EH (cell line): ENCODE results near the gene TNS3.

Source experiments
- DNase-seq: peaks from one replicate; pipeline ENCODE4 v3.0.0-alpha.2; 2015; ENCODE audit warnings: low read depth

Gene TNS3

DNA sequence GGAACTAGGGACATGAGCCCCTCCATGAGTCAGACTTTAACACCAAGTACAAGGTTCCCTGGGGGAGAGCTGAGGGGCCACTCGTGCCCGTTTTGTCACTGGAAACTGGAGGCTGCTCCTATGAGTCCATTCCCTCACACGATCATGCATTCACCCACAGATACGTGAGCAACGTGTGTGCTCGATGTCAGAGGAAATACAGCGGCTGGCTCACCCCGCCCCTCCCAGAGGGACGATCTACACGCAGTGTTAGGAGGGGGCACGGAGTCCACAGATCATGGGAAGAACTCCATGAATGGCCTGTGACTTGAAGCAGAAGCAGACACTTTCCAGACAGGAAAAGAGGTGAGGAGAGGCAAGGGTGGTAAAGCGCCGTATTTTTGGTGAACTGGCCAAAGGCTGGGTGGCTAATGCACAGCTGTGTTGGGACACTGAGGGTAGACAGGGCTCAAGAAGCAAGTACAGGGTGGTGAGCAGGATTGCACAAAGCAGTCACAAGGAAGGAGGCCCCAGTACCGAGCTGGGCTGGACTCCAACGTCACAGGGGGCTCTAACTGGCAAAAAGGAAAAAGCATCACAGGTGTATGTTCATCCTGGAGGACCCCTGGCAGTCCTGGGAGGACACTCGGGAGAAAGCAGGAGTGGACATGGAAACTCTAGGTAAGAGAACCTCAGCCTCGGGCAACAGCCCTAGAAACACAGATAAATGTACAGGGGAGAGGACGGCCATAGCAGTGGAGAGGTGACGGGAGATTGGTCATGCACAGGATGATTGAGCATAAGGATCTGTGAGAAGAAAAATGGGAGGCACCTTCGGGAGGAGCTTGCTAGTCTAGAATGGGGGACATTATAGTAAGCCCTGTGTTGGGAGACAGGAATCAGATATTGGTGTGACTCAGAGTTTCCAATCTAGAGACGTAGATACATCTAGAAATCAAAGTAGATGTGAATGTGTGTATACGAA lies 41.2 kb downstream of the TNS3 start:
- DNase-seq: no peak

DNA sequence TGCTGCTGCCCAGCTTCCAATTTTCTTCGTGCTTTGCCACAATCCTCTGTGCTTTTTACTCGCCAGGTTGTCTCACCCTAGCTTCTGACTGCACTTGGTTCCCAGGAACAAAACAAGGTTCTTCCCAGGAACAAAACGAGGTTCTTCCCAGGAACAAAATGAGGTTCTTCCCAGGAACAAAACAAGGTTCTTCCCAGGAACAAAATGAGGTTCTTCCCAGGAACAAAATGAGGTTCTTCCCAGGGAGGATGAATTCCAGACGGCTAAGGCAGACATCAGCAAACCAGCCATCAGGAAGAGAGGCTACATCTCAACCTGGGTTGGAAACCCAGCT lies 41.9 kb downstream of the TNS3 start:
- DNase-seq: no peak

DNA sequence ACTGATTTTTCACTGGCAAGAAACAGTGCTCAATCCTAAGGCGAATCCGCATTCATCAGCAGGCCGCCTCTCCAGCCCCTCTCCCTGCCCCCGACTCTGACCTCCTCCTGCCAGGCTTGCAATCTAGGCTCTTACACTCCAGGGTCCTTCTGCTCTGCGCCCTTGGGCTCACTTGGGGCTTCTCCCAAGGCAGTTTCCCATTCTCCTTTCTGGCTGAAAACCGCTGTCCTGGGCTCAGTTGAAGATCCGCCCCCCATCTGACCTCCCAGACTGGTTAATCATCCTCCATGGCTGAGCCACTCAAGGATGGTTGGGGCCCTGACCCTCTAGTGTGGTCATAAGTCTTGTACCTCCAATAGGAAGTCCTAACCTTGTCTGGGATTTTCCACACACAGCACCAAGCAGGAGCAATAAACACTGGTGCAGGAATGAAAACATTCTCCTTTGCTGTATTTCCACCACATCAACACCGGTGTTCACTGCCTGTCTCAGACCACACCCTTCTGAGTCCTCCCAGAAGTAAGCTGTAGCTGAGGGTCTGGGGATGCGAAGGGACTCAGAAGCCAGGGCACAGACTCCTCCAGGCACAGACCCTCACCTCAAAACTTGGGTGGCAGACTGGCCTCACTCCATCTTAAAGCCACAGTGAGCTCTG lies 42.4 kb downstream of the TNS3 start:
- peak; percentile 72 for DNase-seq

DNA sequence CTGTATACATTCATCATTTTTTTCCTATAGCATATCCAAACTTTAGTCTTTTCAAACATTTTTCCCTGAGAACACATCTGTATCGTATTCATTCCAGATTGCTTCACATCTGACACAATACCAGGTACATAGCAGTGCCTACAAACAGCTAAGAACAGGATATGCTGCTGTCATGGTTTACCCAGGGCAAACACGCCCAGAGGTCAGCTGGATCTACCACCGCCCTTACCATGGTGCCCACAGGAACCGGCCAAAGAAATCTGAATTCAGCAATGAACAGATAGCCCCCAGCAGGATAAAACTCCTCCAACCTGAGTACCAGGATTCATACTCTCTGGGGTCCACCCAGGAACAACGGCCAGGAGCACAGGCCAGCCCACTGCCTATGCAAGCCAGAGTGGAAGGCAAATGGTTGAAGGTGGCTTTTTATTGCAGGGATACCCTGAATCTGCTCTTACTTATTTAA lies 43.0 kb downstream of the TNS3 start:
- no peak for DNase-seq

DNA sequence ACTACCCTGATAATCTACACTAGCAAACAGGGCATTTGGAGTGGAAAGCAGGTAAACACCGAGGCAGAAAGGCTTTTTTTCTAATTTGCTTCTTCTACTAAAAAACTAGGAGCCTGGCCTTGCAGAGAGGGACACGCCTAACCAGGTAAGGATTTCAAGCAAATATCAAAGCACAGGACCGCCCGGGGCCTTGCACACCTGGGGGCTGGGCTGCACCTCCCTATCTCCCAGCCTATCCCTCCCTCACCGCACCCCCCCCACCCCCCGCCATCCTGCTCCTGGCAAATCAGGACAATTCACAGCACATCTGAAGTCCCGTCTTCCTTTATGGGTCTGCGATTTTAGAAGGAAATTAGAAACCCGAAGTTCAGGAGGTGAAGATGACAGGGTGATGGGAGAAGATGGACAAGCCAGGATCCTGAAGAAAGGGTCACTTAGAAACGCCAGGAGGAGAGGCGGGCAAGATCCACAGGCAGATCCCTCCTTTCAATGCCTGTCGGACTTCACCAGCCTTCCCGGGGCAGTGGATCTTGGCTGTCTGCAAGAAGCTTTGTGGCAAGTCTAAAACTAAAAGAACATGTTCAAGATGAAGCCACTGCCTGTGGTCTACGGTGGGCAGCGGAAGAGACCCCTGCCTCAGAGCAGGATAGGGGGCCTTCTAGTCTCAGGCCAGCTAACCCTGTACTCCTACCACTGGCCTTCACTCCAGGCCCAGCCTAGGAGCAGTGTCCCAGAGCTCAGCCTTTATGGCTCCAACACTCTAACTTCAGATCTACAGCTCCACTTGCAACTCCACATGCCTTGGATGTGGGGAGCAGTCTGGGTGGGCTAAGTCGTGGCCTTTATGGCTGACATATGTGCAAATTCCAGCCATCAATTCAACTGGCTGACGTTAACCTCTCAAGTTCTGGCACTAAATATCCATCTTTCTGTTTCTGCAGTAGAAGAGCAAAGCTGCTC lies 43.9 kb downstream of the TNS3 start:
- DNase-seq: no peak

DNA sequence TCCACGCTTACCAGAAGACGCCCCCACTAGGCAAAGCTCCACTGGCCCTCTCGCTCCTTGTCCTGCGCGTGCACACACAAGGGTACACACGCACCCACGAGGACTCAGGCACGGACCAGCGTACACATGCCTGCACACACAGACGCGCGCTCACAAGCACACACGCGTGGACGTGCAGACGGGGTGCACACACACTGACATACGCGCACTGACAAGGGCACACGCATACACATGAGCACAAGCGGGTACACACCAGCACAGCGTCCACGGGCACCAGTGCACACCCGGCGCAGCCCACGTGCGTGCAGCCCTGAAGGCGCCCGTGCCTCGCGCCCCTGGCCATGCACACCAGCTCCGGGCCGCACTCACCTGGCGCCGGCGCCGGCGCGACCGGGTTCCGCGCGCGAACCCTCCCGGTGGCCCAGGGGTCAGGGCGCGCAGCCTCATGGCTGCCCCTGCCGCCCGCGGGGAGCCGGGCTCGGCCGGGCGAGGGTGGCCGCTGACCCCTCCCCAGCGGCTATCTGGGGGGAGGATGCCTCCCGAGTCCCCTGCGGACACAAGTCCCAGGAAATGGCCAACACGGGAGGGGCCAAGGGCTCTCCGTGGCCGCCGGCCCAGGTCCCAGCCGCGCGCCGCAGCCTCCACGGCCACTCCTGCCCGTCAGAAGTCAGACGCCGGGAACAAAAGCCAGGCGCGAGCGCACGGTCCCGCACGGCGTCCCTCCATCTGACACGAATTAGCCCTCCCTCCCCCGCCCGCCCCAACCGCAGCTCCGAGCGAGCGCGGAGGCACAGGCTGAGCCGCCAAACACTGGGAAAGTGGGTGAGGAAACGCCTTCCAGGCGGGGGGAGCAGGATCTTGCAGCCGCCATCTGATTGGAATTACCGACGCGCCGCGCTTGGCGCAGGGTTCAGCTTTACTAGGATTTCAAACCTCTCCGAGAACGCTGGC lies 45.0 kb downstream of the TNS3 start:
- DNase-seq: peak; percentile 87

DNA sequence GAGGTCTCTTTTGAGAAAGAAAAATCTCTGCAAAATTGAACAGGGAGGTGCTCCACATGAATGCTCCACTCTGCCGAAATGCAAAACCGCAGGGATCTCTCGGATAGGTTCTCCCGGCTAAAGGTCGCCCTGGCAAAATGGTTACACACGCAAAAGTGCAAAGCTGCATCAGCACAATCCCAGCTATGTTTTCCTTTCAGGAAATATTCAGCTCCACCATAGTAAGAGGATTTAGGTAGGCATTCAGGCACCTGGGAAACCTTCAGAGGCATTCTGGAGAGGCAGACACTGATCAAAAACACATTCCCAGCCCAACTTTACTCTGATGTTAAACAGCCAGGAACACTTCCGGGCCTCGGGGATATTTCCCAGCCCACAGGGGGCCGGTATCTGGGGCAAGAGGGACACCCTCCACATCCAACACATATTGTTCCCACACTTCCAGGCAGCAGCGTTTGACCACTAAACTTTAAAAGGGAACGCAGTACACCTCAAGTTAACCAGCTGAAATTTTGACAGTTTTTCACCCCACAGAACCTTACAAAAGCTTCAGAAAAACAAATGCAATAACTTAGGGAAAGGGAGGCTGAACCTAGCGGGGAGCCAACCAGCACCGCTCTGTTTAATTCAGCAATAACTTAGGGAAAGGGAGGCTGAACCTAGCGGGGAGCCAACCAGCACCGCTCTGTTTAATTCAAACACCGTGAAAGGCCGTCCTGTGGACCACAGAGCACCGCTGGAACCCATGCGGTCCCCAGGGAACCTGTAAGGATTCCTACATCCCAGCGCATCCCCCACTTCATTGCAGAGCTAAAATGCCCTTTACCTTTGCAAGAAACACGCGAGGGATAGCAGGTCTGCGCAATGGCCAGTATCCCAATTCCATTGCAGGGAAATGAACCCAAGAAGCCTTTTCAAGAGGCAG lies 45.9 kb downstream of the TNS3 start:
- DNase-seq: peak; percentile 54

DNA sequence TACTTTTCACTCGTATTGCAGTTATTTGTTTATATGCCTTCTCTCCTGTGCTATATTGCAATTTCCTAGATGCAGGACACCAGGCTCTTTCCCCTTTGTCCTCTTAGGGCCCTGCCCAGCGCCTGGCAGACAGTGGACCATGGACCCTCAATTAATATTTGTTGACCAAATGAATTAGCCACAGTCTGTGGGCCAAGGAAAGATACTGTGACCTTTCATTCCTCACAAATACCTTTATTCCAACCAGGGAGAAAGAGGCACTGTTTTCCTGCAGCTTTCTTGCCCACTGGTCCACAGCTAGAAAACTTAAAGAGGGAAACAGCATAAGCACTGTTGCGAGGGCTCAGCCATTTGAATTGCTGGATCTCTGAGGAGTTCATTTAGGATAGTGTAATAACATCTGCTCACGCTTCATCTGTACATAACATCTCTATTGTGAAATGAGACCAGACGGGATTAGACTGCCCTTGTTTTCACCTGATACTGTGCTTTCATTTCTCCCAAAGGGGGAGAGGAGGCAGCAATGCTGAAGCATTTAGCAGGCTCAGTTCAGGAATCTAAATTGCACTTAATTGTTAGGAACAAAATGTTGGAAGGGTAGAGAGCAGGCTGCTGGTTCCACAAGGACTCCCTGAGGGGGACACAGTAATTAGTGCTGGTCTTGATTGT lies 46.7 kb downstream of the TNS3 start:
- DNase-seq: peak; percentile 35

DNA sequence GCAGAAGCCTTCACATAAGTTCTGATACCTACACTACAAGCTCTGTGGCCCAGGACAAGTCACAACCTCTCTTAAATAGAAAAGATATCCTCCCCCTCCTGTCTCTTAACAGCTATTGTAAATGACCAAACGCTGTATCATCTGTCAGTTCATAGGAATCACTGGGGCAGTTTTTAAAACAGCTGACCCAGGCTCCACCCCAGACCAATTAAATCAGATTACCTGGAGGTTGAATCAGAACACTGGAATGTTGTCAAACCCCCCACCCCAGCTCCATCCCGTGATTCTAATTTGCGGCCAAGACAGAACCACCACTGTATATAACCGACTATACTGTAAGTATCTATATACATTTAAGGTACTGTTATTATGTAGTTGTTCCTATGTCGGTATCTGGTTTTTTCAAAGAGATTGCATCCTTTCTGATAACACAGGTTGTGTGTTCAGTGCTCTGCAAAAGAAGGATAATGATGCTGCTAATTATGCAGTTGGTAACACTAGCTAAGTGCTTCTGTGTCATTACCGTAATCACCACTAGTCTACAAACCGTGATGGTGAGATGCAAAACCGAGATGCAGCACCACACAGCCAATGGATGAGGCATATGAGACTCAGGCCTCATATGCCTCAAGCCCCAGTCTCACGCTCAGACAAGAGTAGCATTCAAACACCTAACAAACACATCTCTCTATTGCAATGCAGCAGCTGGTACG lies 47.4 kb downstream of the TNS3 start:
- DNase-seq: no peak

DNA sequence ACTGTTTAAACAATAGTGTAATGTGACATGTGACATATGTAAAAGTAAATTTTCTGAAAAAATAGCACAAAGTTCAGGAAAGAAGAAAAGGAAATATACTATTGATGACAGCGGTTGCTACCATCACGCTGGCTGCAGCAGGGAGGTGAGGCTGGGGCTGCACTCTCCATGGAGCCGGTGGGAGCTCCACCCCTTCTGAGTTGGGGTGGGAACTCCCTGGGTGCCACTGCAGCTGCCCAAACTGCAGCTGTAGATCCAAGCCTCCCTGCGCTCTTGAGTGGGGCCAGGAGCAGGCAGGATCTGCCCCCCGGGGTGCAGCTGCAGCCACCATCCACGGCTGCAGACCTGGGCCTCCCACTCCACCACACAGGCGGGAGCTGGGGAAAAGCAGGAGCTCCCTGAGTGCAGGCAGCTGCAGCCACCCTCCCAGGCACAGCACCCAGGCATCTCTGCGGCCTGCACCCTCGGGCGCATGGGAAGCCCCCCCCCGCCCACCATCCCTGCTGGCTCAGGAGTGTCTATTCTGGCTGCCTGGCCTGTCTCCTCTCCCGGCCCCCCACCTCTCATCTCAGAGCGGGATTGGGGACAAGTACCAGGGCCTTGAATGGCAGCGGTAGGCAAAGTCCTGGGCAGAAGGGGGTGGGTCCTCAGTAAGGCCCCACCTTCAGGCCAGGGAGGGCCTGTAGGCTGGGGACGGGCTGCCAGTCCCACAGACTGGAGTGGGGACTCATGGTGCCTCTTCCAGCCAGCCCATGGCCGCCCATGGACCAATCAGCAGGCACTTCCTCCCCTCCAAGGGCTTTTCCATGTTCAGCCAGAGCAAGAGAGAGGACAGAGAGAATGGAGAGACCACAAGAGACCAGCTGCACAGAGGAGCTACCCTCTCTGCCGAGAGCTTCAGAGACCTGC lies 50.1 kb downstream of the TNS3 start:
- no peak for DNase-seq

DNA sequence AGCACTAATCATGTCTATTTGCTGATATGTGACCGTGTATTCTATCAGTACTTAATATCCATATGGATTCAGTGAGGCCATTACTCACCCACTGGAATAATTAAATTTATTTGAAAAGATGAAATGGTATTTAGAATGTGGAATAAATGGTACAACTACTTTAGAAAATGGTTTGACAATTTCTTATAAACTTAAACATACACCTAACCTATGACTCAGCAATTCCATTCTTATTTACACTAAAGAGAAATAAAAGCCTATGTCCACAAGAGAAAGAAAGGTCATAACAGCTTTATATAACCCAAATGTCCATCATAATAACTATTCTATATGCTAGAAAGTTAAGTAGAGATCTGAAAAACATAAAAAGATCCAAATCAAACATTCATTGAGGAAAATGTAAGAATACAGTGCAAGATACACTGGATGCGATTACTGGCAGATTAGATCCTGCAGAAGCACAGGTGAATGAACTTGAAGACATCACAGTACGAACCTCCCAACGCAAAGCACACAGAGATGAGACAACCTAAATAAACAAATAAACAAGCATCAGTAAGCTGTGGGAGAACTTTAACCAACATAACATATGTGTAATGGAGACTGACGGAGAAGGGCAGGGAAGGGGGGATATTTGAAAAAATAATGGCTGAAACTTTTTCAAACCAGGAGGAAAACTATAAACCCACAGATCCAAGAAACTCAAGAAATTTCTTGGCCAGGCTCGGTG lies 51.9 kb downstream of the TNS3 start:
- no peak for DNase-seq

DNA sequence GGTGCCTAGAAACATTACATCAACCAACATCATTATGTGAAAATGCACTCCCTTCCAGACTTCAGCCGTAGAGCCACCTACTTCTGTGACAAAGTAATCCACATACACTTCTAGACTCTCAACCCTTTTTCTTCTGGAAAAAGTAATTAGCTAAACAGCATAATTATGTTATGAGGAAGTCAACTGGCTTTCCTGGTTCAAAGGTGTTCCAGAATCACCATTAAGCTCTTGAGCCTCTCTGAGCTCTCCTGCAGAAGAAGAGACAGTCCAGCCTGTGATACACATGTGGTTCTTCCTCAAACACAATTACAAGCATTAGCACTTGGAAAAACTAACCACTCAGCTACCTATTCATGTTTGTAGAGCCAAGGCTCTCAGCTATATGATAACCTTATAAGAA lies 52.5 kb downstream of the TNS3 start:
- no peak for DNase-seq

DNA sequence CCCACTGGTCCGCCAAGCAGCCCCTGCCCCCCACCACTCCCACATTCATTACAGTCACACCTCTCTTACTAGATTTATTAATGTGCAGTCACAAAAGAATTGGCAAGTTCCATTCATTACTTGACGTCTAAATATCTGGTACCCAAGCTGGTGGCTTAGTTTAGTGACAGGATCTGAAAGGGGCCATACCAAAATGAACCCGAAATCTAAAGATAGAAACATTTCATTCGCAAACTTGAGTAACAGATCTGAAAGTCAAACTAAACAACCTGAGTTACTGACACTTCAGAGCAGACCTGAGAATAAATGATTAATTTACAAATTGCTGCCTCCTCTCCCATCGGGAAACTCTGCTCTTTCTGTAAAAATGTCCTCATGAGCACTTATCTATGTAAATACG lies 53.4 kb downstream of the TNS3 start:
- DNase-seq: no peak

DNA sequence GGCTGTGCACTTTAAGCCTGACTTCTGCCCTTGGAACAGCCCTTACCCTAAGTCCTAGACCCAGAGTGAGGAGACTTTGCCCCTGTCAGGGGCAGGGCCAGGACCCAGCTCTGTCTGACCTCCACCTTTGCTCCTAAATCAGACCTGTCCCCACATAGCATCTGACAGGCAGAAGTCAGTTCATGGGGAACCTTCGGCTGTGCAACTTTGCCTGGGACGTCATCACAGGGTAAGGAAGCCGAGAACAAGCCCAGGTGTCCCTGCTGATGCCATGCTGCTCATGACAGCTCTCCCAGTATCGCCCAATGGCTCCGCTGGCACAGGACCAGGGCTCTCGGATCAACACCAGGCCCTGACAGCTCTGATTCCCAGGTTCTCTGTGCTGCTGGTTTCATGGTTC lies 55.4 kb downstream of the TNS3 start:
- no peak for DNase-seq

DNA sequence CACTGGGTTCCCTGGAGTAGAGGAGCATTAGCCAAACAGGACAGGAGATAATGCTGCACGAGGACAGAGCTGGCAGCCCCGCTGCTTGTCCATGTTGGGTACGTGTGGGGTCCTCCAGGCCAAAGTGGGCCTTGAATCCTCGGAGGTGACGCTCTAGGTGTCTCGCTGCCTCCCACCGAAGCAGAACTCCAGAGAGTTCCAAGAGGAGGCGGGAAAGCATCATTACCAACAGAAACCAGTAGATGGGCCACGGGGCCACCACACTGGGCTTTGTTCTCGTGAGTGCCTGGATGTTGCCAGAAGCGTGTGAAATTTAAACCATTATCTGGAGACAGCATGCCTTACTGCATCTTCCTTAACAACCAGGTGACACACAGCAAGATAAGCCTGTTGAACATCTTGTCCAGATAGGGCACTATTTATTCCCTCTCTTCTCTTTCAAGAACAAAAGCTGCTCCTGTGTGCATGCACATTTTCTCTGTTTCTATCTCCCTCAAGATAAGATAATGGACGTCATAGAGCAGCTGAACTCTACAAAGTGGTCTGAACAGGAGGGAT lies 56.8 kb downstream of the TNS3 start:
- DNase-seq: no peak

DNA sequence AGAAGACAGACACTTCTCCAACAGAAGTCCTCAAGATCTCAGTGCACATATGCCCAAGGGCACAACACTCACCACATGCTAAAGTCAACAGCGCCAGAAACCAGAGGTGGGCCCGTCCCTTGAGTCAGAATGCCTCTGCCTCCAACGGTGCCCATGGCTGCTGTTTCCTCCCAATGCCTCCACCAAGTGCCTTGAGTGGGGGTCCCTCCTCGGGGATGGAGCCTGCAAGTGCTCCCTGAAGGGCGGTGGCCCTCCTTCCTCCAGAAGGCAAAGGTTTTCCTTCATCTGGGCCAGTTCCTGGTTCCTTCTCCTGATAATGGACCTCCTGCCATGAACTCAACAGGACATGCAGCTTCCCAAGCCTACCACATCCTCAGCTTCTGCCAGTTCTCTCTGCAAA lies 58.5 kb downstream of the TNS3 start:
- no peak for DNase-seq
